Epithelial cell of esophagus (primary cell): ENCODE measurements around the gene ACTR3C.

Experiments used
- DNase-seq: peaks from one replicate; pipeline ENCODE4 v3.0.0; 2010; ENCODE audit warnings: low read depth
- H3K4me3 ChIP-seq: 2 replicates; pipeline ENCODE4 v1.5.1; 2011; ENCODE audit warnings: mild to moderate bottlenecking, low read length, control low read depth
- CTCF ChIP-seq: IDR thresholded peaks from 2 replicates; pipeline ENCODE4 v1.5.1; 2011; ENCODE audit warnings: low read depth, mild to moderate bottlenecking, low read length, control low read depth, inconsistent platforms; ENCODE audit not compliant: insufficient read depth; ENCODE audit errors: missing control alignments

The ACTR3C gene

GRCh38 chr7:150340024-150340749, 16.8 kb upstream of the ACTR3C start:
- TF ChIP-seq CTCF, result no peak
- H3K4me3 ChIP-seq, result no peak overlapping the region
- no peak for DNase-seq

GRCh38 chr7:150339409-150339809, 16.1 kb upstream of the ACTR3C start:
- H3K4me3 ChIP-seq, result no peak overlapping the region
- no peak for DNase-seq
- no peak for TF ChIP-seq CTCF

GRCh38 chr7:150338166-150338829, 15.0 kb upstream of the ACTR3C start:
- TF ChIP-seq CTCF, result no peak
- H3K4me3 ChIP-seq, result no peak overlapping the region
- DNase-seq, result no peak

- DNase-seq, result no peak
- no peak overlapping the region for H3K4me3 ChIP-seq
- no peak for TF ChIP-seq CTCF
Measured at GRCh38 chr7:150337659-150338081, 14.3 kb upstream of the ACTR3C start.

- TF ChIP-seq CTCF, result no peak
- no peak overlapping the region for H3K4me3 ChIP-seq
- DNase-seq, result no peak
Measured at GRCh38 chr7:150337179-150337578, 13.8 kb upstream of the ACTR3C start.

GRCh38 chr7:150336746-150337145, 13.4 kb upstream of the ACTR3C start:
- DNase-seq, result no peak
- TF ChIP-seq CTCF, result no peak
- no peak overlapping the region for H3K4me3 ChIP-seq

GRCh38 chr7:150335774-150336112, 12.4 kb upstream of the ACTR3C start:
- no peak for TF ChIP-seq CTCF
- no peak for DNase-seq
- no peak overlapping the region for H3K4me3 ChIP-seq
